ENCODE data around the gene KRTAP4-11. TPM values are rescaled to one million over a fixed set of nuclear protein-coding genes. Genes with fewer than 3 reads are reported as not detected.
"Not testable (repeated sequence)": the region's sequence is repeated elsewhere in the genome, so short reads cannot be mapped to it uniquely, and the experiment has no call there.

The KRTAP4-11 gene
- total RNA-seq, 1 experiment from 2014 or later: not detected

DNA sequence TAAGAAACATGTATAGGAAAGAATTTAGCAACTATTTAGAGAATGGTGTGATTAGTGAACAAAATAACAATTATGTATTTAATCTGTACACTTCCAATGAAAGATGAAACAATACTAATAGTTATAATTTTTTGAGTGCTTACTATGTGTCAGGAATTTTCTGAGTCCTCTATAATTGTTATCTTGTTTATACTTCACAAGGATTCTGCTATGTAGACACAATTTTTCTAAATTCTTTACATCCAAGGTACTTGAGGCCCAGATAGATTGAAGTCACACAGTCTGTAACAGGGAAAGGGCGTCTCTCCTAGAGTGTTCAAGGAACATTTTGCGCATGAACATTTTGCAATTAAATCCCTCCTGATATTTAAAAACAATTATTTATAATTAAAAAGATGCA, 6.9 kb upstream of the KRTAP4-11 start:
- Histone ChIP-seq H3K9me3 (ENCODE audit: control insufficient read depth, insufficient read depth, low read depth, low read length) (no peaks in the 10 kb centered on the region), H3K27ac (ENCODE audit: low read length) (no peak overlapping the region), H3K27me3 (ENCODE audit: control insufficient read depth, insufficient read depth, low read length) (no peaks in the 10 kb centered on the region), H3K4me1 (ENCODE audit: control insufficient read depth, insufficient read depth, low read length) (no peaks in the 10 kb centered on the region), H3K36me3 (ENCODE audit: control insufficient read depth, insufficient read depth, low read length) (no peaks in the 10 kb centered on the region), H3K4me3 (ENCODE audit: low read depth in 2 of 2, low read length in 2 of 2) (no peak overlapping the region)
- CTCF ChIA-PET: no interaction called here
- BruUV-seq (replicated peaks): no TSS peak
- in situ Hi-C loops (cut with HindIII; ENCODE audit: low pct_unique_long_range_greater_than_20kb, low sequenced_read_pairs) (no loop called here), intact Hi-C loops (cut with micrococcal nuclease; ENCODE audit: unreplicated experiment) (no loop called here)
- no peak for TF ChIP-seq SIN3A (IDR thresholded peaks at IDR 0.05; ENCODE audit: borderline replicate concordance, insufficient read depth, low read depth, low read length)
- no peak for TF ChIP-seq POLR2AphosphoS5 (IDR thresholded peaks at IDR 0.05; ENCODE audit: low read depth, low read length)
- TF ChIP-seq, protein P1, sequence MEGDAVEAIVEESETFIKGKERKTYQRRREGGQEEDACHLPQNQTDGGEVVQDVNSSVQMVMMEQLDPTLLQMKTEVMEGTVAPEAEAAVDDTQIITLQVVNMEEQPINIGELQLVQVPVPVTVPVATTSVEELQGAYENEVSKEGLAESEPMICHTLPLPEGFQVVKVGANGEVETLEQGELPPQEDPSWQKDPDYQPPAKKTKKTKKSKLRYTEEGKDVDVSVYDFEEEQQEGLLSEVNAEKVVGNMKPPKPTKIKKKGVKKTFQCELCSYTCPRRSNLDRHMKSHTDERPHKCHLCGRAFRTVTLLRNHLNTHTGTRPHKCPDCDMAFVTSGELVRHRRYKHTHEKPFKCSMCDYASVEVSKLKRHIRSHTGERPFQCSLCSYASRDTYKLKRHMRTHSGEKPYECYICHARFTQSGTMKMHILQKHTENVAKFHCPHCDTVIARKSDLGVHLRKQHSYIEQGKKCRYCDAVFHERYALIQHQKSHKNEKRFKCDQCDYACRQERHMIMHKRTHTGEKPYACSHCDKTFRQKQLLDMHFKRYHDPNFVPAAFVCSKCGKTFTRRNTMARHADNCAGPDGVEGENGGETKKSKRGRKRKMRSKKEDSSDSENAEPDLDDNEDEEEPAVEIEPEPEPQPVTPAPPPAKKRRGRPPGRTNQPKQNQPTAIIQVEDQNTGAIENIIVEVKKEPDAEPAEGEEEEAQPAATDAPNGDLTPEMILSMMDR (IDR thresholded peaks at IDR 0.05): no peak
- TF ChIP-seq, protein P2, sequence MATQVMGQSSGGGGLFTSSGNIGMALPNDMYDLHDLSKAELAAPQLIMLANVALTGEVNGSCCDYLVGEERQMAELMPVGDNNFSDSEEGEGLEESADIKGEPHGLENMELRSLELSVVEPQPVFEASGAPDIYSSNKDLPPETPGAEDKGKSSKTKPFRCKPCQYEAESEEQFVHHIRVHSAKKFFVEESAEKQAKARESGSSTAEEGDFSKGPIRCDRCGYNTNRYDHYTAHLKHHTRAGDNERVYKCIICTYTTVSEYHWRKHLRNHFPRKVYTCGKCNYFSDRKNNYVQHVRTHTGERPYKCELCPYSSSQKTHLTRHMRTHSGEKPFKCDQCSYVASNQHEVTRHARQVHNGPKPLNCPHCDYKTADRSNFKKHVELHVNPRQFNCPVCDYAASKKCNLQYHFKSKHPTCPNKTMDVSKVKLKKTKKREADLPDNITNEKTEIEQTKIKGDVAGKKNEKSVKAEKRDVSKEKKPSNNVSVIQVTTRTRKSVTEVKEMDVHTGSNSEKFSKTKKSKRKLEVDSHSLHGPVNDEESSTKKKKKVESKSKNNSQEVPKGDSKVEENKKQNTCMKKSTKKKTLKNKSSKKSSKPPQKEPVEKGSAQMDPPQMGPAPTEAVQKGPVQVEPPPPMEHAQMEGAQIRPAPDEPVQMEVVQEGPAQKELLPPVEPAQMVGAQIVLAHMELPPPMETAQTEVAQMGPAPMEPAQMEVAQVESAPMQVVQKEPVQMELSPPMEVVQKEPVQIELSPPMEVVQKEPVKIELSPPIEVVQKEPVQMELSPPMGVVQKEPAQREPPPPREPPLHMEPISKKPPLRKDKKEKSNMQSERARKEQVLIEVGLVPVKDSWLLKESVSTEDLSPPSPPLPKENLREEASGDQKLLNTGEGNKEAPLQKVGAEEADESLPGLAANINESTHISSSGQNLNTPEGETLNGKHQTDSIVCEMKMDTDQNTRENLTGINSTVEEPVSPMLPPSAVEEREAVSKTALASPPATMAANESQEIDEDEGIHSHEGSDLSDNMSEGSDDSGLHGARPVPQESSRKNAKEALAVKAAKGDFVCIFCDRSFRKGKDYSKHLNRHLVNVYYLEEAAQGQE (IDR thresholded peaks at IDR 0.05; ENCODE audit: insufficient read depth in 1 of 2, low read depth in 2 of 2, low read length in 1 of 2): no peak
- TF ChIP-seq TCF7L2 (IDR thresholded peaks at IDR 0.05; ENCODE audit: low read depth, low read length): no peak
- POLR2A ChIA-PET: no interaction called here
- DNase-seq (ENCODE audit: low read depth, low spot score) (no peak), ATAC-seq (no peak)

DNA sequence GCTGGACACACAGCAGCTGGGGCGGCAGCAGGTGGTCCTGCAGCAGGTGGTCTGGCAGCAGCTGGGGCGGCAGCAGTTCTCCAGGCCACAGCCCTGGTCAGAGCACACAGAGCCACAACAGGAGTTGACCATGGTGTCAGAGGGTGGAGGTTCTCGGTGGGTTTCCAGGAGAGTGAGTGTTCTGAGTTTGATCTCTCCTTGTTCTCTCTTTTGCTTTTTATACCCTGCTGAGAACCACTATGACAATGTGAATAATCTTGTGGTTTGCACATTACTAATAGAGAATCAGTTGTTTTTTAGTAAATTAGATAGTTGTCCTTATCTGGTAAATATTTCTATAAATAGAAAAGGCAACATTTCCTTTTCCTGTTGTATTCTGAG, 5.8 kb upstream of the KRTAP4-11 start, which contains the start of gene KRTAP4-12:
Gene KRTAP4-12 (minus strand): TSS at position 192 of the 381 bp plus-strand sequence. CDS start 60 bp downstream, at position 132.
- intact Hi-C loops (cut with micrococcal nuclease; ENCODE audit: unreplicated experiment); H3K27ac ChIP-seq (ENCODE audit: low read length); BruUV-seq (replicated peaks); H3K9me3 ChIP-seq (ENCODE audit: control insufficient read depth, insufficient read depth, low read depth, low read length); POLR2A ChIA-PET; H3K36me3 ChIP-seq (ENCODE audit: control insufficient read depth, insufficient read depth, low read length); H3K27me3 ChIP-seq (ENCODE audit: control insufficient read depth, insufficient read depth, low read length); ATAC-seq; DNase-seq (ENCODE audit: low read depth, low spot score); in situ Hi-C loops (cut with HindIII; ENCODE audit: low pct_unique_long_range_greater_than_20kb, low sequenced_read_pairs); H3K4me1 ChIP-seq (ENCODE audit: control insufficient read depth, insufficient read depth, low read length); H3K4me3 ChIP-seq (ENCODE audit: low read depth in 2 of 2, low read length in 2 of 2): not testable (repeated sequence)
- CTCF ChIA-PET: interaction anchor here (0.7 kb wide), 1 partner anchor 416 kb away, joined by 3 read pairs; no protein-coding TSS in a partner anchor

DNA sequence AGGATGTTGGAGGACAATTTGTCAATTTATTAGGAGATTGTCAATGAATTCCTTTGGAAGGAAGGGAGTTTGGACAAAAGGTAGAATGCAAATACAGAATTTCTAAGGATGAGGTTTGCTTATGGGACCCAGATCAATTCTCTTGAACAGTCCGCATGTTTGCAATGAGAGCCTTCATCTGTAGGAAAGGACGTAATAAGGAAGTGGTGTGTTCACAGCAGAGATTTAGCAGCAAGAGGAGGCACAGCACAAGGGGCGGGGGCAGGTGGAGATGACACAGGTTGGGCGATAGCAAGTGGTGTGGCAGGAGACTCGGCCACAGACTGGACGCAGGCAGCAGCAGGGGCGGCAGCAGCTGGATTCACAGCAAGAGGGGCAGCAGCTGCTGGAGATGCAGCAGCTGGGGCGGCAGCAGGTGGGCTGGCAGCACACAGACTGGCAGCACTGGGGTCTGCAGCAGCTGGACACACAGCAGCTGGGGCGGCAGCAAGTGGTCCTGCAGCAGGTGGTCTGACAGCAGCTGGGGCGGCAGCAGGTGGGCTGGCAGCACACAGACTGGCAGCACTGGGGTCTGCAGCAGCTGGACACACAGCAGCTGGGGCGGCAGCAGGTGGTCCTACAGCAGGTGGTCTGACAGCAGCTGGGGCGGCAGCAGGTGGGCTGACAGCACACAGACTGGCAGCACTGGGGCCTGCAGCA, 5.3 kb upstream of the KRTAP4-11 start:
- intact Hi-C loops (cut with micrococcal nuclease; ENCODE audit: unreplicated experiment); DNase-seq (ENCODE audit: low read depth, low spot score); POLR2A ChIA-PET; CTCF ChIA-PET; ATAC-seq; H3K9me3 ChIP-seq (ENCODE audit: control insufficient read depth, insufficient read depth, low read depth, low read length); H3K27me3 ChIP-seq (ENCODE audit: control insufficient read depth, insufficient read depth, low read length); H3K4me1 ChIP-seq (ENCODE audit: control insufficient read depth, insufficient read depth, low read length); H3K36me3 ChIP-seq (ENCODE audit: control insufficient read depth, insufficient read depth, low read length); H3K4me3 ChIP-seq (ENCODE audit: low read depth in 2 of 2, low read length in 2 of 2); in situ Hi-C loops (cut with HindIII; ENCODE audit: low pct_unique_long_range_greater_than_20kb, low sequenced_read_pairs); BruUV-seq (replicated peaks); H3K27ac ChIP-seq (ENCODE audit: low read length): not testable (repeated sequence)

Measured in Panc1 (cell line).